ENCODE results near the gene NKX3-2. TPM values are rescaled to one million over a fixed set of nuclear protein-coding genes. Genes with fewer than 3 reads are reported as not detected.

The NKX3-2 gene
- total RNA-seq, 1 donor from 2014 or later: 1.3 TPM

DNA sequence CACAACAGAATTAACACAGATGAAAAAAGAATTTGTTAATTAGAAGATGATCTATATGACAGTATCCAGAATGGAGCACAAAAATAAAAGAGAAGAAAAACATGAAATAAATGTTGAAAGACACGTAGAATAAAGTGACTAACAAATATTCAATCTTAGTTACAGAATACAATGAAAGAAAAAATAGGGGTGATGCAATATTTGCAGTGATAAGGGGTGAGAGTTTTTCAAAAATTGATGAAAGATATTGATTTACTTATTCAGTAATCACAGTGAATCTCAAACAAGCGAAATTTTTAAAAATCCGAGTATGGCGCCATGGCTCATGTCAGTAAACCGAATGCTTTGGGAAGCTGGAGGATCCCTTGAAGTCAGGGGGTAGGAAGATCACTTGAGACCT lies 39.9 kb downstream of the NKX3-2 start:
- DNase-seq (ENCODE audit: low spot score in 2 of 2, unreplicated experiment in 2 of 2): no peak
- Mint-ChIP-seq H3K36me3 (no peaks in the 10 kb centered on the region), H3K9me3 (no peaks in the 10 kb centered on the region), H3K27me3 (ENCODE audit: low read depth) (peaks cover 11% of the 10 kb centered on the region), H3K4me1 (peaks cover 3% of the 10 kb centered on the region), H3K27ac (no peak overlapping the region), H3K4me3 (no peak overlapping the region)
- TF ChIP-seq CTCF (IDR thresholded peaks at IDR 0.05; ENCODE audit: unreplicated experiment): no peak

DNA sequence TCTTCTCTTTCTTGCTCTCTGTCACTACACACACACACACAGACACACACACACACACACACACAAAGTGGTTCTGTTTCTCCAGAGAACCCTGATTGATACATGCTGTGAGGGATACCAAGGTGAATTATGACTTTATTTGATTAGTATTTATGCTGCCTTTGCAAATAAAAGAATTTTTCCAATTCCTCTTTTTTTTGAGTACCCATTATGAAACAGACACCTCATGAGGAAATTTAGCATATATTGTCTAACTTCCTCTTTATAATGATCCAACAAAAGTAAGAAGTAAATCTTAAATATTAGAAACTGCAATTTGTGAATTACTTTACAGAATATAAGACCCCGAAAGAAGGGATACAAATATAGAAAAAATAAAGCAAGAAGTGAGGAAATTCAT lies 45.8 kb downstream of the NKX3-2 start:
- H3K9me3 Mint-ChIP-seq: peaks cover 7% of the 10 kb centered on the region
- peaks cover 12% of the 10 kb centered on the region for H3K27me3 Mint-ChIP-seq (ENCODE audit: low read depth)
- H3K4me3 Mint-ChIP-seq: no peak overlapping the region
- no peaks in the 10 kb centered on the region for H3K36me3 Mint-ChIP-seq
- no peak for TF ChIP-seq CTCF (IDR thresholded peaks at IDR 0.05; ENCODE audit: unreplicated experiment)
- no peak overlapping the region for H3K27ac Mint-ChIP-seq
- peaks cover 3% of the 10 kb centered on the region for H3K4me1 Mint-ChIP-seq
- no peak for DNase-seq (ENCODE audit: low spot score in 2 of 2, unreplicated experiment in 2 of 2)

DNA sequence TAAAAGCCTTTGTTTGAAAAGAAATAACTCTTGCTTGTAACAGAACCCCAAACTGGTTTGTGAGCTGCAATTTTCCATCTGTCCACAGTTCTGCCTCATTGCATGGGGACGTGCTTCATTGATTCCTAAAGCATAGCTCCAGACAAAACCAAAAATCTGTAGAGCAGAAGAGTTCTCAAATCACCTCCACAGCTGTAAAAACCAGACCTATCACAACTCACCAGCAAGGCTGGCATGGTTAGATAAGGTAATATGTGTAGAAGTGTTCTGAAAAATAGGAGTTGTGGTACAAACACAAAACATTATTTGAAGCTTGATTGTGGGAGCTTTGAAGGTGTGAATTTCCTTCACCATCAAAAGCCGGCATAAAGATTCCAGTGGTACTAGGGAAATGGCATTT lies 47.7 kb downstream of the NKX3-2 start:
- no peak for DNase-seq (ENCODE audit: low spot score in 2 of 2, unreplicated experiment in 2 of 2)
- no peak for TF ChIP-seq CTCF (IDR thresholded peaks at IDR 0.05; ENCODE audit: unreplicated experiment)
- peaks cover 14% of the 10 kb centered on the region for H3K27me3 Mint-ChIP-seq (ENCODE audit: low read depth)
- H3K27ac Mint-ChIP-seq: no peak overlapping the region
- peaks cover 3% of the 10 kb centered on the region for H3K4me1 Mint-ChIP-seq
- no peak overlapping the region for H3K4me3 Mint-ChIP-seq
- H3K9me3 Mint-ChIP-seq: peaks cover 7% of the 10 kb centered on the region
- H3K36me3 Mint-ChIP-seq: no peaks in the 10 kb centered on the region

- no peak for TF ChIP-seq CTCF (IDR thresholded peaks at IDR 0.05; ENCODE audit: unreplicated experiment)
- H3K27me3 Mint-ChIP-seq (ENCODE audit: low read depth): peaks cover 17% of the 10 kb centered on the region
- DNase-seq (ENCODE audit: low spot score in 2 of 2, unreplicated experiment in 2 of 2): no peak
- no peaks in the 10 kb centered on the region for H3K36me3 Mint-ChIP-seq
- H3K9me3 Mint-ChIP-seq: peaks cover 7% of the 10 kb centered on the region
- H3K4me3 Mint-ChIP-seq: no peak overlapping the region
- no peak overlapping the region for H3K27ac Mint-ChIP-seq
- peaks cover 3% of the 10 kb centered on the region for H3K4me1 Mint-ChIP-seq
Measured at GRCh38 chr4:13495753-13496152, 48.6 kb downstream of the NKX3-2 start.

DNA sequence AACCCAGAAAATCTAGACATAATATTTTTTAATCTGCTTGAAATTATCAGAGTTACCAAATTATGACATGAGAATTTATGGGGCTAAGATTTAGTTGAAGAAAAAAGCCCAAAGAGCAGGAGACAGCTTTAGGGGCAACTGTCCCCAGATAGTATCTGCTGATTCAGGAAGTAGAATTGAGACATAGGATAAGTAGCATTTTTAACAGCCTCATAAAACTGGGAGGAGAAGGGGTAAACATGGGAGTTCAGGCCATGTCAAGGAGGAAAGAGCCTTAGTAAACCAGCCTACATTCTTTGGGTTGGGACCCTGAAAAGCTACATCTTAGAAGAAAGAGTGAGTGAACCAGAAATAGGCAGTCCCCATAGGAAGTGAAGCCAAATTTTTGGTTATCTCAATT lies 50.5 kb downstream of the NKX3-2 start:
- Mint-ChIP-seq H3K36me3 (no peaks in the 10 kb centered on the region), H3K27me3 (ENCODE audit: low read depth) (peaks cover 25% of the 10 kb centered on the region), H3K4me3 (no peak overlapping the region), H3K9me3 (peaks cover 7% of the 10 kb centered on the region), H3K27ac (no peak overlapping the region), H3K4me1 (no peaks in the 10 kb centered on the region)
- no peak for DNase-seq (ENCODE audit: low spot score in 2 of 2, unreplicated experiment in 2 of 2)
- no peak for TF ChIP-seq CTCF (IDR thresholded peaks at IDR 0.05; ENCODE audit: unreplicated experiment)

- no peak overlapping the region for H3K27ac Mint-ChIP-seq
- DNase-seq (ENCODE audit: low spot score in 2 of 2, unreplicated experiment in 2 of 2): no peak
- peaks cover 27% of the 10 kb centered on the region for H3K27me3 Mint-ChIP-seq (ENCODE audit: low read depth)
- H3K9me3 Mint-ChIP-seq: peaks cover 10% of the 10 kb centered on the region
- no peak for TF ChIP-seq CTCF (IDR thresholded peaks at IDR 0.05; ENCODE audit: unreplicated experiment)
- no peaks in the 10 kb centered on the region for H3K4me1 Mint-ChIP-seq
- no peak overlapping the region for H3K4me3 Mint-ChIP-seq
- H3K36me3 Mint-ChIP-seq: no peaks in the 10 kb centered on the region
Measured at GRCh38 chr4:13492747-13493146, 51.6 kb downstream of the NKX3-2 start.

All from mesothelial cell of epicardium (in vitro differentiated cells).